MCF 10A (cell line): ENCODE data around the gene MIA3. TPM values are rescaled to one million over a fixed set of nuclear protein-coding genes. Genes with fewer than 3 reads are reported as not detected.

Source experiments
- BruUV-seq: library from RNA; stranded (reverse); fragments of 400-500 nt; replicated peaks from 2 replicates; lab custom pipeline; 2021; lab: Mats Ljungman, UMichigan
- CTCF ChIA-PET: fragments of 300-600 bp; sonication (Branson Sonifier 250); formaldehyde crosslinking; extraction: SDS; loops from one replicate; lab custom pipeline; 2021; ENCODE audit warnings: antibody characterized with exemption, inconsistent platforms; lab: Yijun Ruan, JAX
- POLR2A ChIA-PET: fragments of 300-600, 350-650 bp; sonication (Branson Sonifier 250); formaldehyde crosslinking; extraction: SDS; loops from one replicate; lab custom pipeline; 2020; ENCODE audit warnings: antibody characterized with exemption, inconsistent platforms; lab: Yijun Ruan, JAX
- DNase-seq: peaks from one replicate; pipeline ENCODE4 v3.0.0-alpha.2; 2018; ENCODE audit not compliant: unreplicated experiment
- H3K27ac Mint-ChIP-seq: one replicate; pipeline ENCODE4 v1.8.0; 2022; ENCODE audit warnings: mild to moderate bottlenecking, low read depth, mixed read lengths; ENCODE audit not compliant: unreplicated experiment
- H3K27me3 Mint-ChIP-seq: one replicate; pipeline ENCODE4 v1.8.0; 2022; ENCODE audit warnings: mixed read lengths; ENCODE audit not compliant: insufficient read depth, unreplicated experiment
- H3K36me3 Mint-ChIP-seq: one replicate; pipeline ENCODE4 v1.8.0; 2022; ENCODE audit warnings: mild to moderate bottlenecking, moderate library complexity, mixed read lengths; ENCODE audit not compliant: insufficient read depth, unreplicated experiment
- H3K4me1 Mint-ChIP-seq: one replicate; pipeline ENCODE4 v1.8.0; 2022; ENCODE audit warnings: mixed read lengths; ENCODE audit not compliant: insufficient read depth, unreplicated experiment
- H3K4me3 Mint-ChIP-seq: one replicate; pipeline ENCODE4 v1.8.0; 2022; ENCODE audit warnings: mild to moderate bottlenecking, moderate library complexity, mixed read lengths; ENCODE audit not compliant: unreplicated experiment
- H3K9me3 Mint-ChIP-seq: one replicate; pipeline ENCODE4 v1.8.0; 2022; ENCODE audit warnings: mixed read lengths; ENCODE audit not compliant: unreplicated experiment
- intact Hi-C: fragments of 100-400 bp; cut with micrococcal nuclease; formaldehyde crosslinking; loops from 2 replicates; pipeline ENCODE4 v1.14.1; 2022
- total RNA-seq: library from RNA; stranded (reverse); gene quantifications from 2 replicates; pipeline ENCODE4 v1.2.3, GENCODE V29; 2022
- TF ChIP-seq, protein P1 (sequence below): fragments of 200-600 bp; IDR thresholded peaks from one replicate; pipeline ENCODE4 v1.8.0; 2022; ENCODE audit warnings: antibody characterized with exemption, mild to moderate bottlenecking; ENCODE audit not compliant: unreplicated experiment

MIA3 gene
- total RNA-seq, 1 experiment from 2014 or later: 166 TPM

DNA sequence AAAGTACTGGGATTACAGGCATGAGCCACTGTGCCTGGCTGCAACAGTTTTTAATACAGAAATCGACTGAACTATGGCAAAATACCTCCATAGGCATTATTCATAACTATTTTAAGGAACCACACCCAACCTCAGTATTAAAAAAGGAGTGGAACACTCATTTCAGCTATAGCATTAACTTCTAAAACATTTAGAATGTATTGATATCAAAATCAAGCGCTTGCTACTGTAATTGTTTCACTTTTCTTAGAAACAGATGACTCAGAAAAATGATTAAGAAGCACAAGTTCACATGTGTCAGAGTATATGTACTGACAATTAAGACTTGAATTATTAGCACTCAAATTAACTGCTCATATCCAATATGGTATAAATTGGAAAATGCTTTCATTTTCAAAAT, 79.3 kb downstream of the MIA3 start:
- CTCF ChIA-PET: interaction anchor here (0.7 to 1.2 kb wide), 4 partner anchors 13 to 1001 kb away, joined by 3 to 4 read pairs (median 4); partner anchors contain the start of gene FAM177B
- no TSS peak for BruUV-seq
- intact Hi-C loops: no loop called here
- no peak overlapping the region for H3K4me3 Mint-ChIP-seq
- DNase-seq: no peak
- H3K27ac Mint-ChIP-seq: peak overlapping the region; percentile 66
- H3K4me1 Mint-ChIP-seq: peaks cover 9% of the 10 kb centered on the region
- peaks cover 64% of the 10 kb centered on the region for H3K36me3 Mint-ChIP-seq
- TF ChIP-seq, protein P1, sequence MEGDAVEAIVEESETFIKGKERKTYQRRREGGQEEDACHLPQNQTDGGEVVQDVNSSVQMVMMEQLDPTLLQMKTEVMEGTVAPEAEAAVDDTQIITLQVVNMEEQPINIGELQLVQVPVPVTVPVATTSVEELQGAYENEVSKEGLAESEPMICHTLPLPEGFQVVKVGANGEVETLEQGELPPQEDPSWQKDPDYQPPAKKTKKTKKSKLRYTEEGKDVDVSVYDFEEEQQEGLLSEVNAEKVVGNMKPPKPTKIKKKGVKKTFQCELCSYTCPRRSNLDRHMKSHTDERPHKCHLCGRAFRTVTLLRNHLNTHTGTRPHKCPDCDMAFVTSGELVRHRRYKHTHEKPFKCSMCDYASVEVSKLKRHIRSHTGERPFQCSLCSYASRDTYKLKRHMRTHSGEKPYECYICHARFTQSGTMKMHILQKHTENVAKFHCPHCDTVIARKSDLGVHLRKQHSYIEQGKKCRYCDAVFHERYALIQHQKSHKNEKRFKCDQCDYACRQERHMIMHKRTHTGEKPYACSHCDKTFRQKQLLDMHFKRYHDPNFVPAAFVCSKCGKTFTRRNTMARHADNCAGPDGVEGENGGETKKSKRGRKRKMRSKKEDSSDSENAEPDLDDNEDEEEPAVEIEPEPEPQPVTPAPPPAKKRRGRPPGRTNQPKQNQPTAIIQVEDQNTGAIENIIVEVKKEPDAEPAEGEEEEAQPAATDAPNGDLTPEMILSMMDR: no peak
- POLR2A ChIA-PET: interaction anchor here (0.6 to 3.2 kb wide), 6 partner anchors 10 to 1149 kb away, joined by 3 to 29 read pairs (median 4); partner anchors contain the start of genes AIDA and BROX
- no peaks in the 10 kb centered on the region for H3K27me3 Mint-ChIP-seq
- no peaks in the 10 kb centered on the region for H3K9me3 Mint-ChIP-seq

DNA sequence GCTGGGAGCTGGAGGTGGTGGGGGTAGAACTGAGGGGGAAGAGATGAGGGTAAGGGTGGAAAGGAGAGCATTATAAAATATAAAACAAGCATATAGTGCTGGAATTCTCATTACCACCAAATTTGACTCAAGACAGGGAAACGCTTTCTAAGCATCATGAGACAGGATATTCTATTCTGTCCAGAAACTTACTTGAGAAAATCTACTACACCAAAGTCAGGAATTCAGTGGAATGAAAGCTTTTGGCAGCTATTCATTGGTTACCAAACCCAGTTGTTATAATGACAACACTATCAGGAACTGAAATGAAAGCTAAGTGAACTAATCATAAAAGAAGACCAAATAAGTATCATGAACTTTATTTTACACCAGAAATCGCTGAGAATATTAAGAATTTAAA, 79.9 kb downstream of the MIA3 start:
- no peak overlapping the region for H3K4me3 Mint-ChIP-seq
- TF ChIP-seq, protein P1: no peak
- H3K9me3 Mint-ChIP-seq: no peaks in the 10 kb centered on the region
- POLR2A ChIA-PET: interaction anchor here (0.6 to 3.2 kb wide), 9 partner anchors 9 to 1149 kb away, joined by 3 to 29 read pairs (median 4); partner anchors contain the start of genes AIDA and BROX
- H3K4me1 Mint-ChIP-seq: peaks cover 9% of the 10 kb centered on the region
- H3K36me3 Mint-ChIP-seq: peaks cover 70% of the 10 kb centered on the region
- no peaks in the 10 kb centered on the region for H3K27me3 Mint-ChIP-seq
- no peak for DNase-seq
- CTCF ChIA-PET: interaction anchor here (0.7 to 1.1 kb wide), 4 partner anchors 13 to 1000 kb away, joined by 3 to 4 read pairs (median 4); no protein-coding TSS in a partner anchor
- peak overlapping the region; percentile 66 for H3K27ac Mint-ChIP-seq
- no TSS peak for BruUV-seq
- intact Hi-C loops: no loop called here

DNA sequence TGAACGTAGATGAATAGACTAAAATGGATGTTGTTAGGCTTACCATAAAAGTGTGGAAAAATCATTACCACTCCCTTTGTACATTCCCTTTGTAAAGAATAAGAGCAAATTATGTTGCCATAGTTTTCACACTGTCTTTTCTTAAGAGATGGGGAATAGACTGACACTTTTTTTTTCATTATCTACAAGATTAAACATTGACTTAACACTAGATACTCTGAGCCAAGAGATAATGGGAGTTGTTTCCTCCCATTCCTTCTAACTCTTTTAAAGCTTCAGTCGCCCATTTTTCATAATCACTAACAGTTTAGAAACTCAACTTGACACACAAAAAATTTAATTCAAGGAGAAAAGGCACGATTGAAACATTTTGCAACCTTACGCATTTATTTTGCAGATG, 84.3 kb downstream of the MIA3 start:
- Mint-ChIP-seq H3K9me3 (no peaks in the 10 kb centered on the region), H3K4me1 (peaks cover 13% of the 10 kb centered on the region), H3K4me3 (no peak overlapping the region), H3K27ac (no peak overlapping the region), H3K27me3 (no peaks in the 10 kb centered on the region), H3K36me3 (peaks cover 57% of the 10 kb centered on the region)
- BruUV-seq: no TSS peak
- no peak for DNase-seq
- POLR2A ChIA-PET: interaction anchor here (1.8 to 4.5 kb wide), 4 partner anchors 8 to 25 kb away, joined by 7 to 40 read pairs (median 25); partner anchors contain the start of genes AIDA and BROX
- TF ChIP-seq, protein P1: no peak
- intact Hi-C loops: no loop called here
- CTCF ChIA-PET: interaction anchor here (2.1 kb wide), 1 partner anchor 421 kb away, joined by 7 read pairs; no protein-coding TSS in a partner anchor

DNA sequence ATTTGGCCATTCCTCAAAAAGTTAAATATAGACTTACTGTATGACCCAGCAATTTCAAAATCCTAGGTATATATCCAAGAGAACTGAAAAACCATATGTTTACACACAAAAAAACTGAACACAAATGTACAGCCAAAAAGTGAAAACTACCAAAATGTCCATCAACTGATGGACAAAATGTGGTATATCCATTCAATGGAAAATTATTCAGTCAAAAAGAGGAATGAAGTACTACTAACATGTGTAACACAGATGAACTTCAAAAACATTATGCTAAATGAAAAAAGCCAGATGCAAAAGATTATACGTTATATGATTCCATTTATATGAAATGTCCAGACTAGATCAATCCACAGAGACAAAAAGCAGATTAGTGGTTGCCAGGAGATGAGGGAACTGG, 86.4 kb downstream of the MIA3 start:
- no TSS peak for BruUV-seq
- POLR2A ChIA-PET: interaction anchor here (0.9 to 4.5 kb wide), 3 partner anchors 9 to 59 kb away, joined by 3 to 40 read pairs (median 4); partner anchors contain the start of genes AIDA and BROX
- intact Hi-C loops: no loop called here

More for the DNA sequence above, 86.4 kb downstream of the MIA3 start:
- DNase-seq: no peak
- CTCF ChIA-PET: interaction anchor here (0.6 kb wide), 1 partner anchor 24 kb away, joined by 3 read pairs; no protein-coding TSS in a partner anchor
- Mint-ChIP-seq H3K4me3 (no peak overlapping the region), H3K27ac (no peak overlapping the region), H3K36me3 (peaks cover 36% of the 10 kb centered on the region), H3K4me1 (peaks cover 7% of the 10 kb centered on the region), H3K9me3 (no peaks in the 10 kb centered on the region), H3K27me3 (no peaks in the 10 kb centered on the region)
- TF ChIP-seq, protein P1: no peak
